PC-3 (cell line): ENCODE measurements around the gene TEAD1. TPM values are rescaled to one million over a fixed set of nuclear protein-coding genes. Genes with fewer than 3 reads are reported as not detected.

Experiments used
- ATAC-seq: fragments of 200-7000 bp; cut with Tn5 transposase; 2 replicates; pipeline ENCODE4 v1.9.1; 2020; ENCODE audit warnings: mild to moderate bottlenecking, moderate library complexity
- BruUV-seq: library from RNA; stranded (reverse); fragments of 400-500 nt; replicated peaks from 2 replicates; lab custom pipeline; 2021; lab: Mats Ljungman, UMichigan
- CTCF ChIA-PET: fragments of 300-600 bp; sonication (Branson Sonifier 250); formaldehyde crosslinking; loops from one replicate; lab custom pipeline; 2022; ENCODE audit warnings: antibody characterized with exemption; lab: Charles Lee
- POLR2A ChIA-PET: fragments of 300-600 bp; sonication (Branson Sonifier 250); formaldehyde crosslinking; loops from one replicate; lab custom pipeline; 2022; ENCODE audit warnings: antibody characterized with exemption; ENCODE audit not compliant: unreplicated experiment; lab: Charles Lee
- DNase-seq: peaks from one replicate; pipeline ENCODE4 v3.0.0-alpha.2; 2015
- H2AFZ ChIP-seq: fragments of 300-600 bp; sonication (generic); 2 replicates; pipeline ENCODE4 v1.6.0; 2016; ENCODE audit warnings: antibody characterized with exemption, low read length
- H3F3A ChIP-seq: fragments of 300-600 bp; sonication (generic); one replicate; pipeline ENCODE4 v1.6.0; 2017; ENCODE audit warnings: antibody characterized with exemption, low read length, control low read depth, mild to moderate bottlenecking; ENCODE audit not compliant: unreplicated experiment
- H3K27ac ChIP-seq: fragments of 300-600 bp; sonication (generic); 2 replicates; pipeline ENCODE4 v1.5.1; 2016; ENCODE audit warnings: mild to moderate bottlenecking, low read length
- H3K27me3 ChIP-seq: fragments of 300-600 bp; sonication (generic); 2 replicates; pipeline ENCODE4 v1.6.1; 2016; ENCODE audit warnings: low read length, mixed read lengths
- H3K36me3 ChIP-seq: fragments of 300-600 bp; sonication (generic); 2 replicates; pipeline ENCODE4 v1.6.1; 2016; ENCODE audit warnings: low read depth, mixed run types, low read length, mixed read lengths
- H3K4me1 ChIP-seq: fragments of 300-600 bp; sonication (generic); 2 replicates; pipeline ENCODE4 v1.5.1; 2016; ENCODE audit warnings: low read length; ENCODE audit not compliant: insufficient read depth
- H3K4me2 ChIP-seq: fragments of 300-600 bp; sonication (generic); 2 replicates; pipeline ENCODE4 v1.6.0; 2016; ENCODE audit warnings: low read length
- H3K4me3 ChIP-seq: fragments of 300-600 bp; sonication (generic); 2 replicates; pipeline ENCODE4 v1.5.1; 2016; ENCODE audit warnings: mild to moderate bottlenecking, low read length, mixed read lengths
- H3K79me2 ChIP-seq: fragments of 300-600 bp; sonication (generic); 2 replicates; pipeline ENCODE4 v1.6.1; 2017; ENCODE audit warnings: low read length, mixed read lengths
- H3K9ac ChIP-seq: fragments of 300-600 bp; sonication (generic); 2 replicates; pipeline ENCODE4 v1.6.0; 2016; ENCODE audit warnings: mild to moderate bottlenecking, low read length
- H3K9me2 ChIP-seq: fragments of 300-600 bp; sonication (generic); replicated peaks from 2 replicates; pipeline ENCODE4 v1.6.1; 2016; ENCODE audit warnings: mixed run types, low read length, mixed read lengths
- H3K9me3 ChIP-seq: fragments of 300-600 bp; sonication (generic); 2 replicates; pipeline ENCODE4 v1.6.1; 2016; ENCODE audit warnings: low read length, mixed read lengths
- H4K20me1 ChIP-seq: fragments of 300-600 bp; sonication (generic); 2 replicates; pipeline ENCODE4 v1.6.1; 2016; ENCODE audit warnings: low read length, mixed read lengths
- EZH2 ChIP-seq: fragments of 300-600 bp; sonication (generic); IDR thresholded peaks from one replicate; pipeline ENCODE4 v1.6.1; 2017; ENCODE audit warnings: antibody characterized with exemption, mild to moderate bottlenecking, low read length; ENCODE audit not compliant: unreplicated experiment
- EZH2phosphoT487 ChIP-seq: fragments of 300-600 bp; sonication (generic); IDR thresholded peaks from 2 replicates; pipeline ENCODE4 v1.6.1; 2018; ENCODE audit warnings: mild to moderate bottlenecking, antibody characterized with exemption, low read length, borderline replicate concordance
- intact Hi-C: fragments of 100-400 bp; cut with micrococcal nuclease; formaldehyde crosslinking; loops from 2 replicates; pipeline ENCODE4 v1.9.0; 2023
- total RNA-seq: library from RNA; depleted of rRNA; stranded (reverse); fragments of >200 nt; gene quantifications from 2 replicates; pipeline ENCODE4 v1.2.3, GENCODE V29; 2014
- TF ChIP-seq, protein P1 (sequence below): fragments of 300-600 bp; sonication (generic); conservative IDR thresholded peaks from 2 replicates; pipeline ENCODE4 v1.5.1; 2017; ENCODE audit warnings: antibody characterized with exemption, low read depth, mild to moderate bottlenecking, low read length

The TEAD1 gene
- total RNA-seq, 1 experiment from 2014 or later, result 70.2 TPM

DNA sequence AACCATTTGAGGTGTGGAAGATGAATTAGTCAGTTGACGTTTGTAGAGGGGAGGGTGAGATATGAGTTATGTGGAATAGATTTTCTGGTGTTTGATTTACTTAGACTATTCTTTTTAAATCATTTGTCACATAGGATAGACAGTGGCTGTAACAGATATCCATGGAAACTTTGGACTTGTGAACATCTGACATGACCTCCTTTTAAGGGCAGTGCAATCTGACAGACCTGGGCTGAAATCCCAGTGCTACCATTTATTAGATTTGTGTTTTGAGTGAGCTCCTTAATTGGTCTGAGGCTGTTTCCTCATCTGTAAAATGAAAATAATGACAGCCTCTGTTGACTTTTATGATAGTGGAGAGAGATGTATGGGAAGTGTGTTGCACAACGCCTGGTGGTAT, 159.9 kb downstream of the TEAD1 start:
- H3K9ac ChIP-seq, result no peak overlapping the region
- no peaks in the 10 kb centered on the region for H3K9me2 ChIP-seq
- H3K4me2 ChIP-seq, result no peak overlapping the region
- ChIA-PET POLR2A (no interaction called here), CTCF (no interaction called here)
- no peaks in the 10 kb centered on the region for H3K27me3 ChIP-seq
- no peak for DNase-seq
- no peaks in the 10 kb centered on the region for H4K20me1 ChIP-seq
- peaks cover 29% of the 10 kb centered on the region for H3K4me1 ChIP-seq
- no TSS peak for BruUV-seq
- no peak overlapping the region for H3K27ac ChIP-seq
- H3K36me3 ChIP-seq, result no peaks in the 10 kb centered on the region
- H3K4me3 ChIP-seq, result no peak overlapping the region
- H3F3A ChIP-seq, result no peaks in the 10 kb centered on the region
- TF ChIP-seq EZH2 (no peak), EZH2phosphoT487 (no peak)
- TF ChIP-seq, protein P1, sequence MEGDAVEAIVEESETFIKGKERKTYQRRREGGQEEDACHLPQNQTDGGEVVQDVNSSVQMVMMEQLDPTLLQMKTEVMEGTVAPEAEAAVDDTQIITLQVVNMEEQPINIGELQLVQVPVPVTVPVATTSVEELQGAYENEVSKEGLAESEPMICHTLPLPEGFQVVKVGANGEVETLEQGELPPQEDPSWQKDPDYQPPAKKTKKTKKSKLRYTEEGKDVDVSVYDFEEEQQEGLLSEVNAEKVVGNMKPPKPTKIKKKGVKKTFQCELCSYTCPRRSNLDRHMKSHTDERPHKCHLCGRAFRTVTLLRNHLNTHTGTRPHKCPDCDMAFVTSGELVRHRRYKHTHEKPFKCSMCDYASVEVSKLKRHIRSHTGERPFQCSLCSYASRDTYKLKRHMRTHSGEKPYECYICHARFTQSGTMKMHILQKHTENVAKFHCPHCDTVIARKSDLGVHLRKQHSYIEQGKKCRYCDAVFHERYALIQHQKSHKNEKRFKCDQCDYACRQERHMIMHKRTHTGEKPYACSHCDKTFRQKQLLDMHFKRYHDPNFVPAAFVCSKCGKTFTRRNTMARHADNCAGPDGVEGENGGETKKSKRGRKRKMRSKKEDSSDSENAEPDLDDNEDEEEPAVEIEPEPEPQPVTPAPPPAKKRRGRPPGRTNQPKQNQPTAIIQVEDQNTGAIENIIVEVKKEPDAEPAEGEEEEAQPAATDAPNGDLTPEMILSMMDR, result no peak
- H3K79me2 ChIP-seq, result peaks cover 78% of the 10 kb centered on the region
- ATAC-seq, result no peak
- intact Hi-C loops, result no loop called here
- H2AFZ ChIP-seq, result no peak overlapping the region
- H3K9me3 ChIP-seq, result no peaks in the 10 kb centered on the region

DNA sequence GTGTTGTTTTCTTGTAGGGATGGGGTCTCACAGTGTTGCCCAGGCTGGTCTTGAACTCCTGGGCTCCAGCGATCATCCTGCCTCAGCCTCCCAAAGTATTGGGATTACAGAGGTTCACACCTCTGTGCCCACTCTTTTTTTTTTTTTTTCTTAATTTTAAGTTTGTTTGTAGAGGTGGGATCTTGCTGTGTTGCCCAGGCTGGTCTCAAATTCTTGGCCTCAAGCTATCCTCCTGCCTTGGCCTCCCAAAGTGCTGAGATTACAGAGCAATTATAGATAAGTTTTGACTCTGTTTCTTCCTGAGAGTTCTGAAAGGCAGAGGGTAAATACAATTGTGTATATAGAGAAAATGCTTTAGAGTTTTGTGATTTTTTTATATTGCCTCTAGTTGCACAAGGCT, 160.4 kb downstream of the TEAD1 start:
- no peaks in the 10 kb centered on the region for H3K27me3 ChIP-seq
- H3K36me3 ChIP-seq, result no peaks in the 10 kb centered on the region
- intact Hi-C loops, result no loop called here
- H3K4me2 ChIP-seq, result no peak overlapping the region
- ATAC-seq (no peak), DNase-seq (no peak)
- no TSS peak for BruUV-seq
- no peaks in the 10 kb centered on the region for H4K20me1 ChIP-seq
- no peak overlapping the region for H3K27ac ChIP-seq
- CTCF ChIA-PET, result no interaction called here
- peaks cover 78% of the 10 kb centered on the region for H3K79me2 ChIP-seq
- no peaks in the 10 kb centered on the region for H3K9me3 ChIP-seq
- no peak overlapping the region for H2AFZ ChIP-seq
- TF ChIP-seq EZH2phosphoT487 (no peak), EZH2 (no peak)
- TF ChIP-seq, protein P1, result no peak
- POLR2A ChIA-PET, result no interaction called here
- H3K4me1 ChIP-seq, result peaks cover 29% of the 10 kb centered on the region
- H3K4me3 ChIP-seq, result no peak overlapping the region
- no peaks in the 10 kb centered on the region for H3F3A ChIP-seq
- H3K9ac ChIP-seq, result no peak overlapping the region
- no peaks in the 10 kb centered on the region for H3K9me2 ChIP-seq

DNA sequence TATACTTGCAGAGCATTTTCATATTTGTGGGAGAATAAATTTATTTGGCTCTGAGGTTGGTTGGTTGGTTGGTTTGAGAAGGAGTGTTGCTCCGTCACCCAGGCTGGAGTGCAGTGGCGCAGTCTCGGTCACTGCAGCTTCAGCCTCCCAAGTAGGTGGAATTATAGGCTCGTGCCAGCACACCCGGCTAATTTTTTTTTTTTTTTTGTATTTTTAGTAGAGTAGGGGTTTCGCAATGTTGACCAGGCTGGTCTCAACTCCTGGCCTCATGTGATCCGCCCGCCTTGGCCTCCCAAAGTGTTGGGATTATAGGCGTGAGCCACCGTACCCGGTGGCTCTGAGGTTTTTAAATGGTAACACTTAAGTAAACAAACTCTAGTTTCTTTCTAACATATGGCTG, 161.1 kb downstream of the TEAD1 start:
- H3K9ac ChIP-seq, result no peak overlapping the region
- H3K4me3 ChIP-seq, result no peak overlapping the region
- H2AFZ ChIP-seq, result no peak overlapping the region
- H3K9me2 ChIP-seq, result no peaks in the 10 kb centered on the region
- BruUV-seq, result no TSS peak
- H3K27me3 ChIP-seq, result no peaks in the 10 kb centered on the region
- H3K79me2 ChIP-seq, result peaks cover 73% of the 10 kb centered on the region
- no peak overlapping the region for H3K4me2 ChIP-seq
- ATAC-seq (no peak), DNase-seq (no peak)
- intact Hi-C loops, result no loop called here
- no peaks in the 10 kb centered on the region for H3K36me3 ChIP-seq
- H3K4me1 ChIP-seq, result peaks cover 30% of the 10 kb centered on the region
- no peaks in the 10 kb centered on the region for H3F3A ChIP-seq
- TF ChIP-seq EZH2phosphoT487 (no peak), EZH2 (no peak)
- TF ChIP-seq, protein P1, result no peak
- no peak overlapping the region for H3K27ac ChIP-seq
- H4K20me1 ChIP-seq, result no peaks in the 10 kb centered on the region
- no peaks in the 10 kb centered on the region for H3K9me3 ChIP-seq
- POLR2A ChIA-PET, result no interaction called here
- CTCF ChIA-PET, result no interaction called here
